Activated T-helper 1 cell treated with anti-CD3 and anti-CD28 coated beads, Interleukin-12 subunit alpha, Interleukin-12 subunit beta, Interleukin-2, Interleukin-4 antibody, amounts not matched to agents 30 ng/mL and 10 ng/mL and 1 ng/mL, durations not matched to agents 14 hours and 24 hours and 36 hours (primary cell): ENCODE results near the gene GALNT1. TPM values are rescaled to one million over a fixed set of nuclear protein-coding genes. Genes with fewer than 3 reads are reported as not detected.
"Not testable (repeated sequence)": the region's sequence is repeated elsewhere in the genome, so short reads cannot be mapped to it uniquely, and the experiment has no call there.

Experiments used
- DNase-seq: peaks from one replicate; pipeline ENCODE4 v3.0.0; 2021; ENCODE audit warnings: low spot score
- H3K27ac Mint-ChIP-seq: one replicate; pipeline ENCODE4 v1.8.0; 2021; ENCODE audit warnings: mild to moderate bottlenecking, mixed read lengths
- H3K27me3 Mint-ChIP-seq: one replicate; pipeline ENCODE4 v1.8.0; 2022; ENCODE audit warnings: mild to moderate bottlenecking, moderate library complexity, mixed read lengths; ENCODE audit not compliant: insufficient read depth
- H3K36me3 Mint-ChIP-seq: one replicate; pipeline ENCODE4 v1.8.0; 2021; ENCODE audit warnings: low read depth, mixed read lengths
- H3K4me1 Mint-ChIP-seq: one replicate; pipeline ENCODE4 v1.8.0; 2021; ENCODE audit warnings: low read depth, mixed read lengths
- H3K4me3 Mint-ChIP-seq: one replicate; pipeline ENCODE4 v1.8.0; 2021; ENCODE audit warnings: mild to moderate bottlenecking, moderate library complexity, mixed read lengths
- H3K9me3 Mint-ChIP-seq: one replicate; pipeline ENCODE4 v1.8.0; 2021; ENCODE audit warnings: mixed read lengths
- intact Hi-C: fragments of 100-400 bp; cut with micrococcal nuclease; formaldehyde crosslinking; loops from one replicate; pipeline ENCODE4 v1.15.1; 2024
- total RNA-seq: library from RNA; stranded (reverse); gene quantifications from 2 replicates; pipeline ENCODE4 v1.2.3, GENCODE V29; 2022

Gene GALNT1
- 53.5 and 58.6 TPM in 2 replicates for total RNA-seq

- peaks cover 14% of the 10 kb centered on the region for H3K9me3 Mint-ChIP-seq
Observed at GRCh38 chr18:35581546-35581897, at the start of gene GALNT1. GALNT1 (plus strand) TSS chr18:35581740; CDS start chr18:35654663, 72,923 bp downstream.

GRCh38 chr18:35533916-35534405 lies 47.6 kb upstream of the GALNT1 start:
- Mint-ChIP-seq H3K9me3 (peaks cover 15% of the 10 kb centered on the region), H3K27ac (no peak overlapping the region)

More at GRCh38 chr18:35581546-35581897, at the start of gene GALNT1:
- H3K4me3 Mint-ChIP-seq: peak within 1 kb of the TSS; percentile 81
- intact Hi-C loops: loop anchor here (2.0 to 5.0 kb wide), 6 partner anchors 111 to 546 kb away; partner anchors contain the start of genes ELP2, MAPRE2, RPRD1A and SLC39A6
- H3K27me3 Mint-ChIP-seq: peaks cover 3% of the 10 kb centered on the region
- peaks cover 33% of the 10 kb centered on the region for H3K4me1 Mint-ChIP-seq
- peak within 1 kb of the TSS; percentile 85 for H3K27ac Mint-ChIP-seq
- no peak for DNase-seq
- H3K36me3 Mint-ChIP-seq: peaks cover 8% of the 10 kb centered on the region

GRCh38 chr18:35535297-35535696 lies 46.2 kb upstream of the GALNT1 start:
- peaks cover 25% of the 10 kb centered on the region for H3K27me3 Mint-ChIP-seq
- H3K4me3 Mint-ChIP-seq: no peak overlapping the region
- no peaks in the 10 kb centered on the region for H3K4me1 Mint-ChIP-seq
- intact Hi-C loops: no loop called here
- H3K9me3 Mint-ChIP-seq: peaks cover 15% of the 10 kb centered on the region
- no peaks in the 10 kb centered on the region for H3K36me3 Mint-ChIP-seq
- DNase-seq: no peak
- H3K27ac Mint-ChIP-seq: no peak overlapping the region

More at GRCh38 chr18:35533916-35534405, 47.6 kb upstream of the GALNT1 start:
- intact Hi-C loops: no loop called here
- no peaks in the 10 kb centered on the region for H3K4me1 Mint-ChIP-seq
- H3K36me3 Mint-ChIP-seq: no peaks in the 10 kb centered on the region
- no peak overlapping the region for H3K4me3 Mint-ChIP-seq
- no peak for DNase-seq
- peaks cover 24% of the 10 kb centered on the region for H3K27me3 Mint-ChIP-seq

- no peaks in the 10 kb centered on the region for H3K4me1 Mint-ChIP-seq
- no peak overlapping the region for H3K27ac Mint-ChIP-seq
- peaks cover 5% of the 10 kb centered on the region for H3K27me3 Mint-ChIP-seq
- no peak for DNase-seq
- intact Hi-C loops: no loop called here
- peaks cover 12% of the 10 kb centered on the region for H3K9me3 Mint-ChIP-seq
- no peaks in the 10 kb centered on the region for H3K36me3 Mint-ChIP-seq
- H3K4me3 Mint-ChIP-seq: no peak overlapping the region
Observed at GRCh38 chr18:35542356-35542755, 39.2 kb upstream of the GALNT1 start.

- intact Hi-C loops: no loop called here
- peaks cover 14% of the 10 kb centered on the region for H3K9me3 Mint-ChIP-seq
Observed at GRCh38 chr18:35547008-35547605, 34.4 kb upstream of the GALNT1 start.

GRCh38 chr18:35549564-35549963 lies 32.0 kb upstream of the GALNT1 start:
- Mint-ChIP-seq H3K4me1 (no peaks in the 10 kb centered on the region), H3K27me3 (peaks cover 2% of the 10 kb centered on the region), H3K36me3 (no peaks in the 10 kb centered on the region), H3K9me3 (peaks cover 8% of the 10 kb centered on the region), H3K27ac (no peak overlapping the region), H3K4me3 (no peak overlapping the region)
- intact Hi-C loops: no loop called here
- DNase-seq: no peak

More at GRCh38 chr18:35547008-35547605, 34.4 kb upstream of the GALNT1 start:
- Mint-ChIP-seq H3K36me3 (no peaks in the 10 kb centered on the region), H3K4me3 (no peak overlapping the region), H3K27ac (no peak overlapping the region), H3K27me3 (peaks cover 3% of the 10 kb centered on the region), H3K4me1 (no peaks in the 10 kb centered on the region)
- no peak for DNase-seq

- DNase-seq: no peak
- Mint-ChIP-seq H3K4me1 (no peaks in the 10 kb centered on the region), H3K36me3 (no peaks in the 10 kb centered on the region), H3K27ac (no peak overlapping the region), H3K27me3 (peaks cover 2% of the 10 kb centered on the region), H3K9me3 (no peaks in the 10 kb centered on the region), H3K4me3 (no peak overlapping the region)
- intact Hi-C loops: no loop called here
Observed at GRCh38 chr18:35553300-35553699, 28.2 kb upstream of the GALNT1 start.

- H3K36me3 Mint-ChIP-seq, H3K4me3 Mint-ChIP-seq, H3K9me3 Mint-ChIP-seq, H3K27ac Mint-ChIP-seq, H3K27me3 Mint-ChIP-seq, DNase-seq, intact Hi-C loops, H3K4me1 Mint-ChIP-seq: not testable (repeated sequence)
Observed at GRCh38 chr18:35555538-35555937, 26.0 kb upstream of the GALNT1 start.

GRCh38 chr18:35559867-35560266 lies 21.7 kb upstream of the GALNT1 start:
- Mint-ChIP-seq H3K36me3 (no peaks in the 10 kb centered on the region), H3K4me1 (no peaks in the 10 kb centered on the region), H3K4me3 (no peak overlapping the region), H3K27ac (no peak overlapping the region), H3K27me3 (peaks cover 5% of the 10 kb centered on the region), H3K9me3 (no peaks in the 10 kb centered on the region)
- no peak for DNase-seq
- intact Hi-C loops: no loop called here

GRCh38 chr18:35564795-35565453 lies 16.6 kb upstream of the GALNT1 start:
- H3K9me3 Mint-ChIP-seq: no peaks in the 10 kb centered on the region
- H3K27ac Mint-ChIP-seq: no peak overlapping the region
- no peaks in the 10 kb centered on the region for H3K36me3 Mint-ChIP-seq
- no peak for DNase-seq
- peaks cover 7% of the 10 kb centered on the region for H3K27me3 Mint-ChIP-seq
- no peaks in the 10 kb centered on the region for H3K4me1 Mint-ChIP-seq
- H3K4me3 Mint-ChIP-seq: no peak overlapping the region
- intact Hi-C loops: no loop called here

GRCh38 chr18:35566019-35566418 lies 15.5 kb upstream of the GALNT1 start:
- DNase-seq: no peak
- Mint-ChIP-seq H3K4me3 (no peak overlapping the region), H3K36me3 (no peaks in the 10 kb centered on the region), H3K9me3 (no peaks in the 10 kb centered on the region), H3K27me3 (peaks cover 8% of the 10 kb centered on the region), H3K4me1 (no peaks in the 10 kb centered on the region), H3K27ac (no peak overlapping the region)
- intact Hi-C loops: no loop called here

- intact Hi-C loops: no loop called here
- no peaks in the 10 kb centered on the region for H3K9me3 Mint-ChIP-seq
- peaks cover 14% of the 10 kb centered on the region for H3K4me1 Mint-ChIP-seq
- DNase-seq: no peak
- H3K36me3 Mint-ChIP-seq: no peaks in the 10 kb centered on the region
- H3K27me3 Mint-ChIP-seq: peaks cover 1% of the 10 kb centered on the region
- H3K4me3 Mint-ChIP-seq: no peak overlapping the region
- H3K27ac Mint-ChIP-seq: no peak overlapping the region
Observed at GRCh38 chr18:35570182-35570581, 11.4 kb upstream of the GALNT1 start.

GRCh38 chr18:35571138-35571537 lies 10.4 kb upstream of the GALNT1 start:
- Mint-ChIP-seq H3K36me3 (peaks cover 2% of the 10 kb centered on the region), H3K27me3 (peaks cover 1% of the 10 kb centered on the region), H3K27ac (no peak overlapping the region), H3K4me1 (peaks cover 14% of the 10 kb centered on the region), H3K9me3 (peaks cover 6% of the 10 kb centered on the region), H3K4me3 (no peak overlapping the region)
- intact Hi-C loops: no loop called here
- DNase-seq: no peak
